Germinal center (tissue), 1 donor: ENCODE data around the gene RIT1.

Experiments
- DNase-seq: peaks from one replicate; pipeline ENCODE4 v3.0.0; 2012; ENCODE audit warnings: mixed read lengths, low spot score

The RIT1 gene

GRCh38 chr1:155892796-155893195, 18.4 kb downstream of the RIT1 start:
- no peak for DNase-seq

GRCh38 chr1:155890251-155890650, 20.9 kb downstream of the RIT1 start:
- DNase-seq = no peak

GRCh38 chr1:155889566-155889965, 21.6 kb downstream of the RIT1 start:
- DNase-seq = no peak

GRCh38 chr1:155888481-155888880, 22.7 kb downstream of the RIT1 start:
- no peak for DNase-seq

GRCh38 chr1:155884982-155885381, 26.2 kb downstream of the RIT1 start:
- no peak for DNase-seq

GRCh38 chr1:155884031-155884960, 26.9 kb downstream of the RIT1 start:
- no peak for DNase-seq

- no peak for DNase-seq
Observed at GRCh38 chr1:155882766-155883165, 28.4 kb downstream of the RIT1 start.

- no peak for DNase-seq
Observed at GRCh38 chr1:155882235-155882634, 28.9 kb downstream of the RIT1 start.

- no peak for DNase-seq
Observed at GRCh38 chr1:155880950-155881349, 30.2 kb downstream of the RIT1 start.

- DNase-seq = no peak
Observed at GRCh38 chr1:155880251-155880650, 30.9 kb downstream of the RIT1 start.

GRCh38 chr1:155877945-155878344, 33.2 kb downstream of the RIT1 start:
- no peak for DNase-seq

GRCh38 chr1:155873860-155874259, 37.3 kb downstream of the RIT1 start:
- DNase-seq = no peak

GRCh38 chr1:155872527-155872926, 38.6 kb downstream of the RIT1 start:
- DNase-seq = no peak

GRCh38 chr1:155871390-155871789, 39.8 kb downstream of the RIT1 start:
- no peak for DNase-seq

- no peak for DNase-seq
Observed at GRCh38 chr1:155867766-155868165, 43.4 kb downstream of the RIT1 start.

- DNase-seq = no peak
Observed at GRCh38 chr1:155864393-155864792, 46.8 kb downstream of the RIT1 start.

GRCh38 chr1:155861896-155862295, 49.3 kb downstream of the RIT1 start:
- DNase-seq = no peak

GRCh38 chr1:155860970-155861510, 50.1 kb downstream of the RIT1 start:
- DNase-seq = no peak

GRCh38 chr1:155859881-155860871, 51.0 kb downstream of the RIT1 start:
- peak; percentile 68 for DNase-seq

- peak; percentile 96 for DNase-seq
Observed at GRCh38 chr1:155859234-155859829, 51.8 kb downstream of the RIT1 start, which contains the start of gene SYT11. Gene SYT11 (plus strand): TSS chr1:155859567. CDS start chr1:155859762, 195 bp downstream.

GRCh38 chr1:155858800-155859233, 52.3 kb downstream of the RIT1 start:
- no peak for DNase-seq
